Left lung (tissue), 10 donors: ENCODE results near the gene OTUD4. TPM values are rescaled to one million over a fixed set of nuclear protein-coding genes. Genes with fewer than 3 reads are reported as not detected.
"Not testable (repeated sequence)": the region's sequence is repeated elsewhere in the genome, so short reads cannot be mapped to it uniquely, and the experiment has no call there.

Source experiments
- ATAC-seq: fragments of 200-7000 bp; cut with Tn5 transposase; one replicate; pipeline ENCODE4 v1.9.1; 2020; ENCODE audit warnings: moderate library complexity
- DNase-seq, 4 donors: peaks; one replicate each; pipeline ENCODE4 v3.0.0-alpha.2; 2013 to 2020
- H3K27ac ChIP-seq, 2 donors: fragments of 200-600 bp; sonication (generic) in 1 of 2; one replicate each; pipeline versions ENCODE4 v1.5.0 to v1.8.0; 2020 to 2021
- H3K27me3 ChIP-seq, 2 donors: fragments of 200-600 bp; sonication (generic) in 1 of 2; one replicate each; pipeline versions ENCODE4 v1.5.0 to v1.8.0; 2020 to 2021
- H3K36me3 ChIP-seq, 2 donors: fragments of 200-600 bp; sonication (generic) in 1 of 2; one replicate each; pipeline versions ENCODE4 v1.5.0 to v1.8.0; 2020 to 2021
- H3K4me1 ChIP-seq, 2 donors: fragments of 200-600 bp; one replicate each; pipeline ENCODE4 v1.8.0; 2021
- H3K4me3 ChIP-seq, 2 donors: fragments of 200-600 bp; sonication (generic) in 1 of 2; one replicate each; pipeline versions ENCODE4 v1.5.0 to v1.8.0; 2020 to 2021; ENCODE audit warnings: mild to moderate bottlenecking in 1 of 2
- H3K9me3 ChIP-seq, 2 donors: fragments of 200-600 bp; sonication (generic) in 1 of 2; one replicate each; pipeline versions ENCODE4 v1.5.0 to v1.8.0; 2020 to 2021
- CTCF ChIP-seq, 2 donors: fragments of 200-600 bp; sonication (generic) in 1 of 2; IDR thresholded peaks; one replicate each; pipeline versions ENCODE4 v1.5.0 to v1.8.0; 2021; ENCODE audit warnings: antibody characterized with exemption in 2 of 2
- intact Hi-C, 2 donors: fragments of 100-400 bp; cut with DNase I; formaldehyde crosslinking; loops; one replicate each; pipeline versions ENCODE4 v1.11.2 to v1.14.2; 2022
- polyA plus RNA-seq, 6 donors: library from polyadenylated mRNA; unstranded; fragments of 120-200 nt; gene quantifications; one replicate each; pipeline ENCODE4 v1.2.1, GENCODE V29; 2013; ENCODE audit not compliant: insufficient read length in 6 of 6
- total RNA-seq, 2 donors: library from RNA; stranded (reverse); fragmentation: NEBNext Ultra II Directional; extraction: Animal tissue kit (Norgen Biotek cat#: 25700); gene quantifications; one replicate each; pipeline ENCODE4 v1.2.1, GENCODE V29; 2021
- donor health status: DM: no; HTN: yes; CAD: no.
- donor health status: DM: no; HTN: no; CAD: no.

OTUD4 gene
- total and polyA plus RNA-seq, 8 donors: 33.4 to 43.6 (median 41.7) TPM

- no peak for TF ChIP-seq CTCF (IDR thresholded peaks at IDR 0.05)
- H3K27ac ChIP-seq: no peak overlapping the region
- H3K36me3 ChIP-seq: no peaks in the 10 kb centered on the region
- H3K4me3 ChIP-seq: no peak overlapping the region
- intact Hi-C loops: no loop called here
- DNase-seq (no peak), ATAC-seq (peak; percentile 25)
- no peaks in the 10 kb centered on the region for H3K27me3 ChIP-seq
- H3K4me1 ChIP-seq: no peaks in the 10 kb centered on the region
- no peaks in the 10 kb centered on the region for H3K9me3 ChIP-seq
Observed at GRCh38 chr4:145186729-145187128, 6.3 kb upstream of the OTUD4 start.

- no peak for TF ChIP-seq CTCF (IDR thresholded peaks at IDR 0.05)
- H3K4me1 ChIP-seq: peaks cover 0 to 10% of the 10 kb centered on the region in 2 donors
- H3K27ac ChIP-seq: no peak overlapping the region
- intact Hi-C loops: no loop called here
- no peaks in the 10 kb centered on the region for H3K36me3 ChIP-seq
- ATAC-seq: no peak
- H3K4me3 ChIP-seq: no peak overlapping the region
- no peaks in the 10 kb centered on the region for H3K27me3 ChIP-seq
- no peak for DNase-seq
- H3K9me3 ChIP-seq: no peaks in the 10 kb centered on the region
Observed at GRCh38 chr4:145183581-145183980, 3.2 kb upstream of the OTUD4 start.

GRCh38 chr4:145183023-145183422, 2.6 kb upstream of the OTUD4 start:
- no peak overlapping the region for H3K4me3 ChIP-seq
- no peak overlapping the region for H3K27ac ChIP-seq
- peaks cover 0 to 16% of the 10 kb centered on the region in 2 donors for H3K4me1 ChIP-seq
- no peaks in the 10 kb centered on the region for H3K9me3 ChIP-seq
- DNase-seq (no peak), ATAC-seq (no peak)
- no peaks in the 10 kb centered on the region for H3K27me3 ChIP-seq
- H3K36me3 ChIP-seq: no peaks in the 10 kb centered on the region
- intact Hi-C loops: no loop called here
- no peak for TF ChIP-seq CTCF (IDR thresholded peaks at IDR 0.05)

- H3K27ac ChIP-seq: no peak overlapping the region
- ATAC-seq: no peak
- no peak for TF ChIP-seq CTCF (IDR thresholded peaks at IDR 0.05)
Observed at GRCh38 chr4:145182222-145182621, 1.8 kb upstream of the OTUD4 start.

GRCh38 chr4:145181091-145181501, 707 bp upstream of the OTUD4 start:
- Histone ChIP-seq H3K9me3 (no peaks in the 10 kb centered on the region), H3K27me3 (no peaks in the 10 kb centered on the region), H3K36me3 (no peaks in the 10 kb centered on the region), H3K4me3 (peak overlapping the region; percentile 61 to 80), H3K27ac (peak overlapping the region; percentile 98 to 99), H3K4me1 (peaks cover 6 to 35% of the 10 kb centered on the region in 2 donors)
- no peak for ATAC-seq
- TF ChIP-seq CTCF (IDR thresholded peaks at IDR 0.05): no peak
- DNase-seq: no peak
- intact Hi-C loops: no loop called here

More at GRCh38 chr4:145182222-145182621, 1.8 kb upstream of the OTUD4 start:
- H3K4me3 ChIP-seq: no peak overlapping the region
- peaks cover under 1 to 24% of the 10 kb centered on the region in 2 donors for H3K4me1 ChIP-seq
- no peaks in the 10 kb centered on the region for H3K27me3 ChIP-seq
- H3K36me3 ChIP-seq: no peaks in the 10 kb centered on the region
- intact Hi-C loops: no loop called here
- no peak for DNase-seq
- no peaks in the 10 kb centered on the region for H3K9me3 ChIP-seq

- intact Hi-C loops: not testable (repeated sequence)
- ATAC-seq (peak; percentile 20), DNase-seq (peak in 1 of 4 donors; percentile 51)
Observed at GRCh38 chr4:145179861-145180297, 510 bp downstream of the OTUD4 start.

More at GRCh38 chr4:145179861-145180297, 510 bp downstream of the OTUD4 start:
- H3K27me3 ChIP-seq, H3K36me3 ChIP-seq, H3K9me3 ChIP-seq: not testable (repeated sequence)
- Histone ChIP-seq H3K27ac (peak overlapping the region; percentile 98 to 99), H3K4me3 (peak overlapping the region; percentile 61 to 80), H3K4me1 (peaks cover 6 to 47% of the 10 kb centered on the region in 2 donors)
